Fibroblast of lung (primary cell): ENCODE measurements around the gene TLE1. TPM values are rescaled to one million over a fixed set of nuclear protein-coding genes. Genes with fewer than 3 reads are reported as not detected.
A peak's percentile ranks its signal among the peaks of the same experiment; 100 is the strongest.
"Not testable (repeated sequence)": the region's sequence is repeated elsewhere in the genome, so short reads cannot be mapped to it uniquely, and the experiment has no call there.

Experiments
- DNase-seq, 2 donors: peaks; one replicate each; pipeline versions ENCODE4 v3.0.0 to v3.0.0-alpha.2; 2010; ENCODE audit warnings: low read depth in 2 of 2
- H2AFZ ChIP-seq: 2 replicates; pipeline ENCODE4 v1.5.1; 2012; ENCODE audit warnings: low read length, control low read depth, inconsistent platforms
- H3K27ac ChIP-seq: 2 replicates; pipeline ENCODE4 v1.5.1; 2011; ENCODE audit warnings: low read length, control low read depth; ENCODE audit not compliant: insufficient read depth
- H3K27me3 ChIP-seq: 2 replicates; pipeline ENCODE4 v1.5.1; 2011; ENCODE audit warnings: mild to moderate bottlenecking, low read length; ENCODE audit not compliant: control insufficient read depth, insufficient read depth
- H3K36me3 ChIP-seq: 2 replicates; pipeline ENCODE4 v1.5.1; 2011; ENCODE audit warnings: low read length; ENCODE audit not compliant: control insufficient read depth, insufficient read depth
- H3K4me1 ChIP-seq: 2 replicates; pipeline ENCODE4 v1.5.1; 2011; ENCODE audit warnings: low read length; ENCODE audit not compliant: control insufficient read depth, insufficient read depth; ENCODE audit errors: extremely low read depth
- H3K4me2 ChIP-seq: 2 replicates; pipeline ENCODE4 v1.5.1; 2011; ENCODE audit warnings: low read length, control low read depth; ENCODE audit not compliant: insufficient read depth; ENCODE audit errors: extremely low read depth
- H3K4me3 ChIP-seq, 4 experiments: fragments of 200-600 bp in 1 of 4; sonication (generic) in 1 of 4; replicated peaks in 1 of 4; 2 replicates each; pipeline ENCODE4 v1.5.1; 2011 to 2016; ENCODE audit warnings: low read length in 4 of 4, low read depth in 3 of 4, mild to moderate bottlenecking in 3 of 4, control low read depth in 2 of 4, inconsistent platforms in 1 of 4, mixed read lengths in 1 of 4; ENCODE audit not compliant: insufficient read depth in 1 of 4; ENCODE audit errors: control extremely low read depth in 1 of 4
- H3K79me2 ChIP-seq: 2 replicates; pipeline ENCODE4 v1.5.1; 2012; ENCODE audit warnings: mild to moderate bottlenecking, low read length, inconsistent platforms; ENCODE audit not compliant: control insufficient read depth, insufficient read depth
- H3K9ac ChIP-seq: 2 replicates; pipeline ENCODE4 v1.5.1; 2011; ENCODE audit warnings: mild to moderate bottlenecking, low read length, control low read depth; ENCODE audit not compliant: insufficient read depth
- H3K9me3 ChIP-seq: 2 replicates; pipeline ENCODE4 v1.5.1; 2012; ENCODE audit warnings: low read depth, low read length; ENCODE audit not compliant: control insufficient read depth, insufficient read depth
- H4K20me1 ChIP-seq: 2 replicates; pipeline ENCODE4 v1.5.1; 2011; ENCODE audit warnings: low read length; ENCODE audit not compliant: control insufficient read depth, insufficient read depth; ENCODE audit errors: extremely low read depth
- CTCF ChIP-seq, 2 donors: IDR thresholded peaks in 1 of 2; conservative IDR thresholded peaks in 1 of 2; 1 replicate in 1 of 2; 2 replicates in 1 of 2; pipeline ENCODE4 v1.5.1; 2011 to 2012; ENCODE audit warnings: low read length in 2 of 2, control low read depth in 1 of 2, inconsistent platforms in 1 of 2, low read depth in 1 of 2, mild to moderate bottlenecking in 1 of 2
- EZH2 ChIP-seq: IDR thresholded peaks from 2 replicates; pipeline ENCODE4 v1.5.1; 2012; ENCODE audit warnings: low read length, control low read depth, mild to moderate bottlenecking; ENCODE audit errors: missing control alignments
- polyA plus RNA-seq, 2 donors: library from polyadenylated mRNA; depleted of rRNA in 1 of 2; stranded (reverse) in 1 of 2; unstranded in 1 of 2; fragments of >200 nt; gene quantifications; 2 replicates each; pipeline ENCODE4 v1.2.1, GENCODE V29; 2011 to 2012; ENCODE audit warnings: missing spikeins in 1 of 2
- total RNA-seq: library from RNA; depleted of rRNA; stranded (reverse); fragments of >200 nt; gene quantifications from 2 replicates; pipeline ENCODE4 v1.2.1, GENCODE V29; 2014

TLE1 gene
- total and polyA plus RNA-seq, 2 donors (not counting 1 experiment from before 2014, with no cell fraction given) = 29.3 to 29.7 TPM

GRCh38 chr9:81596679-81597418 is 92.5 kb downstream of the TLE1 start:
- Histone ChIP-seq H3K27ac (no peak overlapping the region), H3K9ac (no peak overlapping the region), H2AFZ (no peak overlapping the region), H3K9me3 (no peaks in the 10 kb centered on the region), H3K79me2 (no peaks in the 10 kb centered on the region), H3K36me3 (no peaks in the 10 kb centered on the region), H3K27me3 (no peaks in the 10 kb centered on the region), H3K4me2 (no peak overlapping the region), H3K4me1 (peaks cover under 1% of the 10 kb centered on the region), H3K4me3 (no peak overlapping the region), H4K20me1 (no peaks in the 10 kb centered on the region)
- no peak for DNase-seq
- no peak for TF ChIP-seq EZH2
- no peak for TF ChIP-seq CTCF (conservative IDR thresholded peaks at IDR 0.05 in 1 of 2, IDR thresholded peaks at IDR 0.05 in 1 of 2; ENCODE audit: low read depth in 1 of 2, low read length in 2 of 2)

- no peak overlapping the region for H3K27ac ChIP-seq
These were observed 93.3 kb downstream of the TLE1 start for GRCh38 chr9:81595887-81596543.

GRCh38 chr9:81595293-81595692 is 94.1 kb downstream of the TLE1 start:
- not testable (repeated sequence) for H3K9me3 ChIP-seq, H3K79me2 ChIP-seq, H3K4me1 ChIP-seq, H2AFZ ChIP-seq, H3K4me3 ChIP-seq, H4K20me1 ChIP-seq, H3K27ac ChIP-seq, H3K9ac ChIP-seq, H3K4me2 ChIP-seq, H3K36me3 ChIP-seq, H3K27me3 ChIP-seq
- peak; percentile 72 to 73 for DNase-seq

More at GRCh38 chr9:81595887-81596543, 93.3 kb downstream of the TLE1 start:
- no peak for DNase-seq
- TF ChIP-seq CTCF (conservative IDR thresholded peaks at IDR 0.05 in 1 of 2, IDR thresholded peaks at IDR 0.05 in 1 of 2; ENCODE audit: low read depth in 1 of 2, low read length in 2 of 2) (no peak), EZH2 (no peak)
- Histone ChIP-seq H3K4me2 (no peak overlapping the region), H3K4me1 (no peaks in the 10 kb centered on the region), H3K4me3 (no peak overlapping the region), H3K9ac (no peak overlapping the region), H3K27me3 (no peaks in the 10 kb centered on the region), H4K20me1 (no peaks in the 10 kb centered on the region), H3K9me3 (no peaks in the 10 kb centered on the region), H3K79me2 (no peaks in the 10 kb centered on the region), H2AFZ (no peak overlapping the region), H3K36me3 (no peaks in the 10 kb centered on the region)
